Mesenchymal stem cell (in vitro differentiated cells and primary cell): ENCODE results near the gene DCDC1.
A peak's percentile ranks its signal among the peaks of the same experiment; 100 is the strongest.

Experiments used
- DNase-seq: peaks from one replicate; pipeline ENCODE4 v3.0.0-alpha.2; 2013
- H2AFZ ChIP-seq: one replicate; pipeline ENCODE4 v1.6.1; 2013; ENCODE audit warnings: low read depth, mild to moderate bottlenecking, control low read depth, inconsistent platforms, low read length, moderate library complexity
- H2AK5ac ChIP-seq: 2 replicates; pipeline ENCODE4 v1.6.1; 2013; ENCODE audit warnings: low read length, moderate library complexity, mild to moderate bottlenecking, inconsistent platforms; ENCODE audit not compliant: severe bottlenecking
- H2BK120ac ChIP-seq: one replicate; pipeline ENCODE4 v1.6.1; 2013; ENCODE audit warnings: low read depth, mild to moderate bottlenecking, inconsistent platforms, low read length, moderate library complexity
- H2BK12ac ChIP-seq, 2 experiments: one replicate each; pipeline ENCODE4 v1.6.1; 2013; ENCODE audit warnings: inconsistent platforms in 2 of 2, low read length in 2 of 2, mild to moderate bottlenecking in 2 of 2, moderate library complexity in 2 of 2, control low read depth in 1 of 2
- H2BK15ac ChIP-seq: one replicate; pipeline ENCODE4 v1.6.1; 2013; ENCODE audit warnings: mild to moderate bottlenecking, low read depth, inconsistent platforms; ENCODE audit not compliant: poor library complexity, severe bottlenecking
- H2BK5ac ChIP-seq: 2 replicates; pipeline ENCODE4 v1.6.1; 2013; ENCODE audit warnings: low read depth, mild to moderate bottlenecking, low read length, control low read depth, inconsistent platforms; ENCODE audit not compliant: poor library complexity, severe bottlenecking
- H3K14ac ChIP-seq, 2 experiments: one replicate each; pipeline ENCODE4 v1.6.1; 2013; ENCODE audit warnings: inconsistent platforms in 2 of 2, low read length in 2 of 2, control low read depth in 1 of 2, mild to moderate bottlenecking in 1 of 2, moderate library complexity in 1 of 2
- H3K18ac ChIP-seq, 2 experiments: one replicate each; pipeline ENCODE4 v1.6.1; 2013; ENCODE audit warnings: inconsistent platforms in 2 of 2, low read length in 2 of 2, control low read depth in 1 of 2, low read depth in 1 of 2, mild to moderate bottlenecking in 1 of 2
- H3K23ac ChIP-seq, 2 experiments: one replicate each; pipeline ENCODE4 v1.6.1; 2013; ENCODE audit warnings: inconsistent platforms in 2 of 2, low read length in 2 of 2, mild to moderate bottlenecking in 2 of 2, moderate library complexity in 2 of 2, control low read depth in 1 of 2
- H3K27ac ChIP-seq: 2 replicates; pipeline ENCODE4 v1.5.1; 2013; ENCODE audit warnings: mild to moderate bottlenecking, moderate library complexity, low read length, control low read depth, inconsistent platforms; ENCODE audit not compliant: poor library complexity, severe bottlenecking
- H3K27me3 ChIP-seq, 2 experiments: 2 replicates each; pipeline versions ENCODE4 v1.6.1 to v1.7.0; 2013; ENCODE audit warnings: low read length in 2 of 2, mild to moderate bottlenecking in 2 of 2, moderate library complexity in 2 of 2, control low read depth in 1 of 2, inconsistent platforms in 1 of 2; ENCODE audit not compliant: control insufficient read depth in 1 of 2, insufficient read depth in 1 of 2
- H3K36me3 ChIP-seq, 2 experiments: 2 replicates each; pipeline versions ENCODE4 v1.6.1 to v1.7.0; 2013; ENCODE audit warnings: low read length in 2 of 2, control low read depth in 1 of 2, inconsistent platforms in 1 of 2, low read depth in 1 of 2, mild to moderate bottlenecking in 1 of 2; ENCODE audit not compliant: insufficient read depth in 2 of 2, control insufficient read depth in 1 of 2
- H3K4ac ChIP-seq, 2 experiments: one replicate each; pipeline ENCODE4 v1.6.1; 2013; ENCODE audit warnings: inconsistent platforms in 2 of 2, low read length in 2 of 2, mild to moderate bottlenecking in 2 of 2, moderate library complexity in 2 of 2, control low read depth in 1 of 2, low read depth in 1 of 2
- H3K4me1 ChIP-seq: 2 replicates; pipeline ENCODE4 v1.6.1; 2013; ENCODE audit warnings: low read depth, low read length, control low read depth; ENCODE audit not compliant: control insufficient read depth, insufficient read depth
- H3K4me2 ChIP-seq: 2 replicates; pipeline ENCODE4 v1.6.1; 2013; ENCODE audit warnings: low read length, mild to moderate bottlenecking, inconsistent platforms; ENCODE audit not compliant: poor library complexity, severe bottlenecking
- H3K4me3 ChIP-seq, 2 experiments: 2 replicates each; pipeline versions ENCODE4 v1.5.1 to v1.7.0; 2013; ENCODE audit warnings: low read length in 2 of 2, mild to moderate bottlenecking in 2 of 2, control low read depth in 1 of 2, low read depth in 1 of 2; ENCODE audit not compliant: insufficient read depth in 1 of 2
- H3K79me1 ChIP-seq: replicated peaks from 2 replicates; pipeline ENCODE4 v1.6.1; 2013; ENCODE audit warnings: mild to moderate bottlenecking, control low read depth, low read length, inconsistent platforms; ENCODE audit not compliant: poor library complexity, severe bottlenecking
- H3K9ac ChIP-seq: 2 replicates; pipeline ENCODE4 v1.7.0; 2013; ENCODE audit warnings: mild to moderate bottlenecking, low read length, moderate library complexity
- H3K9me3 ChIP-seq: 2 replicates; pipeline ENCODE4 v1.7.0; 2013; ENCODE audit warnings: mild to moderate bottlenecking, low read length; ENCODE audit not compliant: control insufficient read depth
- H4K8ac ChIP-seq: one replicate; pipeline ENCODE4 v1.6.1; 2013; ENCODE audit warnings: inconsistent platforms, mild to moderate bottlenecking, low read length, moderate library complexity
- H4K91ac ChIP-seq: one replicate; pipeline ENCODE4 v1.6.1; 2013; ENCODE audit warnings: mild to moderate bottlenecking, low read length, inconsistent platforms
- WGBS: methylation state at CpG from one replicate; pipeline ENCODE4 v1.1.7; 2013; ENCODE audit warnings: mixed read lengths; 5-methylcytosine and 5-hydroxymethylcytosine counted together

The DCDC1 gene

DNA sequence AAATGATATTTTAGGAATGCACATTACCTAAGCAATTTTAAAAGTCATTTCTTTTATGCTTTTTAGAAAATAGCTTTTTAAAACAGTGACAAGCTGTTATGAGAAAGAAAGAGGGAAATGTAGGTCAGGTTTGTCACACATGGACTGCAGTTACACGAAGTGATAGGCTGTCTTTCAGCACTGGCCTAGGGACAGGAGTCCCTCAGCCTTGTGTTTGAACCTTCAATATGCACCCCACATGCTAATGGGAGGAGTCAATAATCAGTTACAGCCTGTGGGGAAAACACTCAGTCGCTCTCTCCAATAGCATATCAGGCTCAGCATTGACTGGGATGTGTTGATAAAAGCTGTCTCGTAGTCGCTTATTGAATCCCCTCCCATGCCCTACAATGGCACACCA is 45.9 kb upstream of the DCDC1 start:
- no peak overlapping the region for H3K4me3 ChIP-seq
- H3K9ac ChIP-seq: no peak overlapping the region
- no peak overlapping the region for H4K91ac ChIP-seq
- H3K79me1 ChIP-seq: peaks cover 4% of the 10 kb centered on the region
- WGBS: 88% methylated on average over 3 of the region's 4 CpGs
- H2BK120ac ChIP-seq: no peak overlapping the region
- no peaks in the 10 kb centered on the region for H3K4me1 ChIP-seq
- peak; percentile 4 for DNase-seq
- H3K18ac ChIP-seq: no peak overlapping the region
- no peak overlapping the region for H2BK15ac ChIP-seq
- H4K8ac ChIP-seq: no peak overlapping the region
- H2BK5ac ChIP-seq: no peak overlapping the region
- no peak overlapping the region for H3K4me2 ChIP-seq
- H3K4ac ChIP-seq: no peak overlapping the region
- H3K27me3 ChIP-seq: no peaks in the 10 kb centered on the region
- no peak overlapping the region for H2AFZ ChIP-seq
- no peak overlapping the region for H2BK12ac ChIP-seq
- H3K36me3 ChIP-seq: peaks cover 0 to 10% of the 10 kb centered on the region in 2 experiments
- no peak overlapping the region for H3K27ac ChIP-seq
- H3K9me3 ChIP-seq: no peaks in the 10 kb centered on the region
- H3K14ac ChIP-seq: no peak overlapping the region
- H3K23ac ChIP-seq: no peak overlapping the region
- H2AK5ac ChIP-seq: no peak overlapping the region

DNA sequence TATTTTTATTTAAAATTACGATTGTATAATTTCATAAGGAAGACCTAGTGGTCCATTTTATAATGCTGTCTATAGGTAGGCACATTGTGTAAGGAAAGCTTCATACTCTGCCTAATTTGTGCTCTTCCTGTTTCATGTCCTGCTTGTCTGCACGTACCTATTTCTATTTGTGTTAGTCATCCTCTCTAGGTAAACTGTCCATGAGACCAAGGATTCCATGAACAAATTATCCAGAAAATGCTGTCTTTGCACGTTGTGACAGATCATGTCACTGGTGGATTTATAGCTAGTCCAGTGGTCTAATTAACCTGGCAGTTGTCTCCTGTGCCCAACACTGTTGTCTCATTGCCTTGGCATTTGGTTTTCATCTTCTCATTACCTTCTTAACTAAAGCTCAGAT is 44.8 kb upstream of the DCDC1 start:
- H2AFZ ChIP-seq: no peak overlapping the region
- no peak overlapping the region for H2AK5ac ChIP-seq
- H2BK12ac ChIP-seq: no peak overlapping the region
- peaks cover 0 to 10% of the 10 kb centered on the region in 2 experiments for H3K36me3 ChIP-seq
- no peak overlapping the region for H4K91ac ChIP-seq
- H2BK15ac ChIP-seq: no peak overlapping the region
- H3K27ac ChIP-seq: no peak overlapping the region
- no peak overlapping the region for H3K14ac ChIP-seq
- H3K18ac ChIP-seq: no peak overlapping the region
- H3K4ac ChIP-seq: no peak overlapping the region
- WGBS: 91% methylated on average over 2 of the region's 3 CpGs
- no peak overlapping the region for H3K9ac ChIP-seq
- H3K27me3 ChIP-seq: no peaks in the 10 kb centered on the region
- no peak for DNase-seq
- peaks cover 4% of the 10 kb centered on the region for H3K79me1 ChIP-seq
- no peak overlapping the region for H3K4me2 ChIP-seq
- H3K23ac ChIP-seq: no peak overlapping the region
- H2BK5ac ChIP-seq: no peak overlapping the region
- H2BK120ac ChIP-seq: no peak overlapping the region
- no peak overlapping the region for H4K8ac ChIP-seq
- H3K9me3 ChIP-seq: no peaks in the 10 kb centered on the region
- H3K4me3 ChIP-seq: no peak overlapping the region
- no peaks in the 10 kb centered on the region for H3K4me1 ChIP-seq

DNA sequence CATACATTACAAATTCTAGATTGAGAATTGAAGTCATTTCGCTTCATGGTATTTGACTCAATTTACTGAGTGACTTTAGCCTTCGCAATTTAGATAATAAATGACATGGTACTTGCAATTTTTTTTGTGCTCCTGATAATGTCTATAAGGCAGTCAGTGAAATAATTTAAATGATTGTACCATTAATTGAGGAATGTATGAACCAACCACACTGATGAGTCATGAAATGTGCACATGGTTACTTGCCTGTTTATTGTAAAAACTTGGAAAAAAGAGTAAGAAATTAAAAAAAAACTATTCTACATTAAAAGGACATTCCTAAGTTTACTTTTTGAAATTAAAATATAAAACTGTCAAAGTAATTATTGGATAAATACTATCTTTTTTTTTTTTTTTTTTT is 43.4 kb upstream of the DCDC1 start:
- Histone ChIP-seq H3K79me1 (peaks cover 6% of the 10 kb centered on the region), H2AFZ (no peak overlapping the region), H3K23ac (no peak overlapping the region), H4K8ac (no peak overlapping the region), H4K91ac (no peak overlapping the region), H3K14ac (no peak overlapping the region), H2BK5ac (no peak overlapping the region), H2BK12ac (no peak overlapping the region), H2BK15ac (no peak overlapping the region), H3K4ac (no peak overlapping the region), H3K36me3 (peaks cover 0 to 10% of the 10 kb centered on the region in 2 experiments), H3K4me3 (no peak overlapping the region), H2AK5ac (no peak overlapping the region), H2BK120ac (no peak overlapping the region), H3K9ac (no peak overlapping the region), H3K27ac (no peak overlapping the region), H3K18ac (no peak overlapping the region), H3K9me3 (no peaks in the 10 kb centered on the region), H3K27me3 (no peaks in the 10 kb centered on the region), H3K4me1 (no peaks in the 10 kb centered on the region), H3K4me2 (no peak overlapping the region)
- 100% methylated on average over 2 of the region's 2 CpGs for WGBS
- DNase-seq: peak; percentile 61

DNA sequence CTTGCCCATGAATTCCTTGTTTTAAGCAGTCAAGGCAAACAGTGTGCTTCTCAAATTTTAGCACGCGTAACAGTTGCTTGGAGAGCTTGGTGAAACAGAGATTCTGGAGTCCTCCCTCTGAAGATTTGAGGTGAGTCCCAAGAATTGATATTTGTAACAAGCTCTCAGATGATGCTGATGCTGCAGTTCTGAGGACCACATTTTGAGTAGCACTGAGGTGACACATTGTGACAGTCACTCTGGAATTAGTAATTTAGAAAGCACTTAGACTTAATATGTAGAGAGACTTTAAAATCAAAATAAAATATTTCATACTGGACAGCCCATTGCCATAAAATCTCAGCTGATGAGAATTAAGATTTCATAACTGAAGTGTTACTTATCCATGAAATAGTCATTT is 38.7 kb upstream of the DCDC1 start:
- Histone ChIP-seq H3K4me3 (no peak overlapping the region), H3K9ac (no peak overlapping the region), H2BK12ac (no peak overlapping the region), H3K4me1 (no peaks in the 10 kb centered on the region), H2BK5ac (no peak overlapping the region), H3K18ac (no peak overlapping the region), H3K27ac (no peak overlapping the region), H3K27me3 (no peaks in the 10 kb centered on the region), H2BK120ac (no peak overlapping the region), H3K4ac (no peak overlapping the region), H3K23ac (no peak overlapping the region), H3K36me3 (no peaks in the 10 kb centered on the region), H4K8ac (no peak overlapping the region), H2AK5ac (no peak overlapping the region), H3K14ac (no peak overlapping the region), H3K79me1 (peaks cover 6% of the 10 kb centered on the region), H4K91ac (no peak overlapping the region), H2BK15ac (no peak overlapping the region), H2AFZ (no peak overlapping the region), H3K9me3 (no peaks in the 10 kb centered on the region), H3K4me2 (no peak overlapping the region)
- WGBS: 97% methylated on average over 2 of the region's 2 CpGs
- DNase-seq: no peak
